Activated naive CD4-positive, alpha-beta T cell treated with anti-CD3 and anti-CD28 coated beads, Interleukin-2, amount 50 U/mL, for 72 hours (primary cell): ENCODE data around the gene MYOZ2. TPM values are rescaled to one million over a fixed set of nuclear protein-coding genes. Genes with fewer than 3 reads are reported as not detected.
A peak's percentile ranks its signal among the peaks of the same experiment; 100 is the strongest.
"Not testable (repeated sequence)": the region's sequence is repeated elsewhere in the genome, so short reads cannot be mapped to it uniquely, and the experiment has no call there.

Experiments
- ATAC-seq, 2 donors: fragments of 150-1000 bp; cut with Tn5 transposase; 2 replicates each; pipeline ENCODE4 v1.10.0; 2021; ENCODE audit warnings: mild to moderate bottlenecking in 2 of 2, moderate library complexity in 2 of 2
- DNase-seq, 2 donors: peaks; one replicate each; pipeline ENCODE4 v3.0.0; 2021 to 2022; ENCODE audit warnings: low spot score in 2 of 2
- H3K27ac Mint-ChIP-seq, 2 donors: one replicate each; pipeline ENCODE4 v1.8.0; 2022; ENCODE audit warnings: mild to moderate bottlenecking in 2 of 2, mixed read lengths in 2 of 2
- H3K36me3 Mint-ChIP-seq, 2 donors: one replicate each; pipeline ENCODE4 v1.8.0; 2022; ENCODE audit warnings: mixed read lengths in 2 of 2
- H3K9me3 Mint-ChIP-seq, 2 donors: one replicate each; pipeline ENCODE4 v1.8.0; 2022; ENCODE audit warnings: mixed read lengths in 2 of 2
- total RNA-seq, 2 donors: library from RNA; stranded (reverse); gene quantifications; one replicate each; pipeline ENCODE4 v1.2.3, GENCODE V29; 2022

MYOZ2 gene
- total RNA-seq, 2 donors from 2014 or later = not detected

GRCh38 chr4:119116925-119117900 lies 18.4 kb upstream of the MYOZ2 start:
- Mint-ChIP-seq H3K27ac (no peak overlapping the region), H3K36me3 (peaks cover 0 to 4% of the 10 kb centered on the region in 2 donors), H3K9me3 (no peaks in the 10 kb centered on the region)
- DNase-seq (no peak), ATAC-seq (no peak)

- Mint-ChIP-seq H3K9me3 (no peaks in the 10 kb centered on the region), H3K27ac (no peak overlapping the region), H3K36me3 (peaks cover 0 to 4% of the 10 kb centered on the region in 2 donors)
- no peak for ATAC-seq
- no peak for DNase-seq
Observed at GRCh38 chr4:119118397-119118796, 17.2 kb upstream of the MYOZ2 start.

GRCh38 chr4:119124352-119124751 lies 11.3 kb upstream of the MYOZ2 start:
- Mint-ChIP-seq H3K27ac (no peak overlapping the region), H3K36me3 (no peaks in the 10 kb centered on the region), H3K9me3 (no peaks in the 10 kb centered on the region)
- ATAC-seq (no peak), DNase-seq (no peak)

GRCh38 chr4:119125931-119126330 lies 9.7 kb upstream of the MYOZ2 start:
- Mint-ChIP-seq H3K9me3 (no peaks in the 10 kb centered on the region), H3K36me3 (no peaks in the 10 kb centered on the region), H3K27ac (no peak overlapping the region)
- DNase-seq (no peak), ATAC-seq (no peak)

- ATAC-seq (no peak), DNase-seq (no peak)
- Mint-ChIP-seq H3K27ac (no peak overlapping the region), H3K9me3 (no peaks in the 10 kb centered on the region), H3K36me3 (no peaks in the 10 kb centered on the region)
Observed at GRCh38 chr4:119128148-119128547, 7.5 kb upstream of the MYOZ2 start.

- no peaks in the 10 kb centered on the region for H3K36me3 Mint-ChIP-seq
- ATAC-seq (no peak), DNase-seq (no peak)
- H3K27ac Mint-ChIP-seq = no peak overlapping the region
- no peaks in the 10 kb centered on the region for H3K9me3 Mint-ChIP-seq
Observed at GRCh38 chr4:119130365-119131065, 5.1 kb upstream of the MYOZ2 start.

- H3K9me3 Mint-ChIP-seq = no peaks in the 10 kb centered on the region
- ATAC-seq = no peak
- no peak for DNase-seq
- no peaks in the 10 kb centered on the region for H3K36me3 Mint-ChIP-seq
- no peak overlapping the region for H3K27ac Mint-ChIP-seq
Observed at GRCh38 chr4:119131164-119131563, 4.5 kb upstream of the MYOZ2 start.

GRCh38 chr4:119132306-119132705 lies 3.3 kb upstream of the MYOZ2 start:
- Mint-ChIP-seq H3K9me3 (no peaks in the 10 kb centered on the region), H3K36me3 (no peaks in the 10 kb centered on the region), H3K27ac (no peak overlapping the region)
- DNase-seq = no peak
- no peak for ATAC-seq

- Mint-ChIP-seq H3K27ac (no peak overlapping the region), H3K36me3 (no peaks in the 10 kb centered on the region), H3K9me3 (no peaks in the 10 kb centered on the region)
- ATAC-seq = no peak
- DNase-seq = no peak
Observed at GRCh38 chr4:119136546-119136945, 914 bp downstream of the MYOZ2 start.

- ATAC-seq (no peak), DNase-seq (no peak)
- H3K36me3 Mint-ChIP-seq = no peaks in the 10 kb centered on the region
- H3K27ac Mint-ChIP-seq = no peak overlapping the region
- H3K9me3 Mint-ChIP-seq = no peaks in the 10 kb centered on the region
Observed at GRCh38 chr4:119138046-119138445, 2.4 kb downstream of the MYOZ2 start.

GRCh38 chr4:119139311-119139710 lies 3.7 kb downstream of the MYOZ2 start:
- no peak for DNase-seq
- Mint-ChIP-seq H3K9me3 (no peaks in the 10 kb centered on the region), H3K27ac (peak overlapping the region; percentile 27 to 61), H3K36me3 (no peaks in the 10 kb centered on the region)
- ATAC-seq = no peak

GRCh38 chr4:119139822-119140252 lies 4.2 kb downstream of the MYOZ2 start:
- H3K27ac Mint-ChIP-seq = peak overlapping the region; percentile 6 to 61
- DNase-seq (no peak), ATAC-seq (no peak)
- no peaks in the 10 kb centered on the region for H3K36me3 Mint-ChIP-seq
- H3K9me3 Mint-ChIP-seq = no peaks in the 10 kb centered on the region

GRCh38 chr4:119141283-119141682 lies 5.7 kb downstream of the MYOZ2 start:
- ATAC-seq, H3K9me3 Mint-ChIP-seq, H3K27ac Mint-ChIP-seq, H3K36me3 Mint-ChIP-seq, DNase-seq: not testable (repeated sequence)

- DNase-seq (no peak), ATAC-seq (no peak)
- no peak overlapping the region for H3K27ac Mint-ChIP-seq
- no peaks in the 10 kb centered on the region for H3K36me3 Mint-ChIP-seq
- H3K9me3 Mint-ChIP-seq = no peaks in the 10 kb centered on the region
Observed at GRCh38 chr4:119142833-119143232, 7.2 kb downstream of the MYOZ2 start.

GRCh38 chr4:119143341-119143740 lies 7.7 kb downstream of the MYOZ2 start:
- ATAC-seq = not testable (repeated sequence)

GRCh38 chr4:119149110-119149509 lies 13.5 kb downstream of the MYOZ2 start:
- DNase-seq (no peak), ATAC-seq (no peak)
- no peaks in the 10 kb centered on the region for H3K9me3 Mint-ChIP-seq
- no peak overlapping the region for H3K27ac Mint-ChIP-seq
- no peaks in the 10 kb centered on the region for H3K36me3 Mint-ChIP-seq

More at GRCh38 chr4:119143341-119143740, 7.7 kb downstream of the MYOZ2 start:
- DNase-seq, H3K36me3 Mint-ChIP-seq, H3K9me3 Mint-ChIP-seq, H3K27ac Mint-ChIP-seq: not testable (repeated sequence)

- DNase-seq = no peak
- H3K9me3 Mint-ChIP-seq = no peaks in the 10 kb centered on the region
Observed at GRCh38 chr4:119151161-119151560, 15.5 kb downstream of the MYOZ2 start.

More at GRCh38 chr4:119151161-119151560, 15.5 kb downstream of the MYOZ2 start:
- ATAC-seq = no peak
- no peaks in the 10 kb centered on the region for H3K36me3 Mint-ChIP-seq
- H3K27ac Mint-ChIP-seq = no peak overlapping the region
